Stimulated activated effector memory CD8-positive, alpha-beta T cell treated with anti-CD3 and anti-CD28 coated beads, Interleukin-12 subunit alpha, Interleukin-12 subunit beta, amount 100 ng/mL, for 72 hours (primary cell): ENCODE results near the gene TJP3.

Source experiments
- ATAC-seq: fragments of 150-1000 bp; cut with Tn5 transposase; 2 replicates; pipeline ENCODE4 v1.10.0; 2021
- DNase-seq, 2 donors: peaks; one replicate each; pipeline ENCODE4 v3.0.0; 2021 to 2022; ENCODE audit warnings: low spot score in 2 of 2
- H3K27ac Mint-ChIP-seq: one replicate; pipeline ENCODE4 v1.8.0; 2022; ENCODE audit warnings: mild to moderate bottlenecking, mixed read lengths
- H3K36me3 Mint-ChIP-seq: one replicate; pipeline ENCODE4 v1.8.0; 2022; ENCODE audit warnings: mild to moderate bottlenecking, mixed read lengths
- H3K4me1 Mint-ChIP-seq: one replicate; pipeline ENCODE4 v1.8.0; 2022; ENCODE audit warnings: mixed read lengths
- H3K4me3 Mint-ChIP-seq: one replicate; pipeline ENCODE4 v1.8.0; 2022; ENCODE audit warnings: mild to moderate bottlenecking, mixed read lengths
- H3K9me3 Mint-ChIP-seq: one replicate; pipeline ENCODE4 v1.8.0; 2022; ENCODE audit warnings: mixed read lengths

Gene TJP3

GRCh38 chr19:3682741-3683404 is 25.3 kb upstream of the TJP3 start:
- no peak for DNase-seq
- H3K36me3 Mint-ChIP-seq = peaks cover 45% of the 10 kb centered on the region
- no peak overlapping the region for H3K27ac Mint-ChIP-seq

GRCh38 chr19:3683405-3684053 is 24.7 kb upstream of the TJP3 start:
- DNase-seq (no peak), ATAC-seq (no peak)
- peaks cover 41% of the 10 kb centered on the region for H3K4me1 Mint-ChIP-seq
- no peaks in the 10 kb centered on the region for H3K9me3 Mint-ChIP-seq
- no peak overlapping the region for H3K4me3 Mint-ChIP-seq
- no peak overlapping the region for H3K27ac Mint-ChIP-seq
- peaks cover 45% of the 10 kb centered on the region for H3K36me3 Mint-ChIP-seq

More at GRCh38 chr19:3682741-3683404, 25.3 kb upstream of the TJP3 start:
- Mint-ChIP-seq H3K4me1 (peaks cover 37% of the 10 kb centered on the region), H3K9me3 (no peaks in the 10 kb centered on the region), H3K4me3 (no peak overlapping the region)
- ATAC-seq = no peak

GRCh38 chr19:3684054-3684816 is 23.9 kb upstream of the TJP3 start:
- ATAC-seq (peak; percentile 43), DNase-seq (no peak)
- peaks cover 43% of the 10 kb centered on the region for H3K4me1 Mint-ChIP-seq
- no peak overlapping the region for H3K27ac Mint-ChIP-seq
- H3K36me3 Mint-ChIP-seq = peaks cover 45% of the 10 kb centered on the region
- no peaks in the 10 kb centered on the region for H3K9me3 Mint-ChIP-seq
- H3K4me3 Mint-ChIP-seq = no peak overlapping the region

GRCh38 chr19:3684817-3685410 is 23.3 kb upstream of the TJP3 start:
- no peak for DNase-seq
- ATAC-seq = no peak
- Mint-ChIP-seq H3K36me3 (peaks cover 44% of the 10 kb centered on the region), H3K27ac (no peak overlapping the region), H3K4me1 (peaks cover 42% of the 10 kb centered on the region), H3K9me3 (no peaks in the 10 kb centered on the region), H3K4me3 (no peak overlapping the region)

GRCh38 chr19:3687393-3687773 is 20.8 kb upstream of the TJP3 start:
- Mint-ChIP-seq H3K9me3 (no peaks in the 10 kb centered on the region), H3K4me1 (peaks cover 60% of the 10 kb centered on the region), H3K4me3 (peak overlapping the region; percentile 70), H3K36me3 (peaks cover 46% of the 10 kb centered on the region), H3K27ac (peak overlapping the region; percentile 37)
- DNase-seq (no peak), ATAC-seq (no peak)

GRCh38 chr19:3687774-3688706 is 20.1 kb upstream of the TJP3 start:
- Mint-ChIP-seq H3K9me3 (no peaks in the 10 kb centered on the region), H3K27ac (peak overlapping the region; percentile 76), H3K4me1 (peaks cover 65% of the 10 kb centered on the region), H3K4me3 (peak overlapping the region; percentile 70), H3K36me3 (peaks cover 49% of the 10 kb centered on the region)
- DNase-seq = peak in 1 of 2 donors; percentile 25
- peak; percentile 44 for ATAC-seq

GRCh38 chr19:3690551-3691371 is 17.4 kb upstream of the TJP3 start:
- H3K9me3 Mint-ChIP-seq = no peaks in the 10 kb centered on the region
- ATAC-seq (peak; percentile 74), DNase-seq (no peak)
- H3K4me3 Mint-ChIP-seq = peak overlapping the region; percentile 53
- H3K4me1 Mint-ChIP-seq = peaks cover 61% of the 10 kb centered on the region
- peak overlapping the region; percentile 83 for H3K27ac Mint-ChIP-seq
- peaks cover 44% of the 10 kb centered on the region for H3K36me3 Mint-ChIP-seq

- H3K36me3 Mint-ChIP-seq = peaks cover 50% of the 10 kb centered on the region
- peak overlapping the region; percentile 83 for H3K27ac Mint-ChIP-seq
- H3K4me1 Mint-ChIP-seq = peaks cover 66% of the 10 kb centered on the region
- H3K4me3 Mint-ChIP-seq = peak overlapping the region; percentile 53
- no peak for DNase-seq
- ATAC-seq = no peak
- H3K9me3 Mint-ChIP-seq = no peaks in the 10 kb centered on the region
These were observed 16.8 kb upstream of the TJP3 start for GRCh38 chr19:3691372-3691716.

- ATAC-seq = no peak
These were observed 16.5 kb upstream of the TJP3 start for GRCh38 chr19:3691726-3692125.

GRCh38 chr19:3692141-3693024 is 15.8 kb upstream of the TJP3 start:
- Mint-ChIP-seq H3K4me3 (peak overlapping the region; percentile 53), H3K4me1 (peaks cover 71% of the 10 kb centered on the region), H3K36me3 (peaks cover 47% of the 10 kb centered on the region), H3K27ac (no peak overlapping the region), H3K9me3 (no peaks in the 10 kb centered on the region)
- DNase-seq (peak; percentile 48 to 82), ATAC-seq (peak; percentile 25)

More at GRCh38 chr19:3691726-3692125, 16.5 kb upstream of the TJP3 start:
- Mint-ChIP-seq H3K4me1 (peaks cover 70% of the 10 kb centered on the region), H3K9me3 (no peaks in the 10 kb centered on the region), H3K4me3 (peak overlapping the region; percentile 53), H3K36me3 (peaks cover 52% of the 10 kb centered on the region), H3K27ac (peak overlapping the region; percentile 83)
- no peak for DNase-seq

GRCh38 chr19:3693025-3693925 is 14.9 kb upstream of the TJP3 start:
- Mint-ChIP-seq H3K4me1 (peaks cover 75% of the 10 kb centered on the region), H3K27ac (no peak overlapping the region), H3K4me3 (peak overlapping the region; percentile 53), H3K36me3 (peaks cover 51% of the 10 kb centered on the region), H3K9me3 (no peaks in the 10 kb centered on the region)
- DNase-seq (no peak), ATAC-seq (no peak)

- Mint-ChIP-seq H3K4me1 (peaks cover 79% of the 10 kb centered on the region), H3K36me3 (peaks cover 60% of the 10 kb centered on the region), H3K4me3 (no peak overlapping the region), H3K9me3 (no peaks in the 10 kb centered on the region), H3K27ac (no peak overlapping the region)
- ATAC-seq = no peak
- DNase-seq = no peak
These were observed 13.6 kb upstream of the TJP3 start for GRCh38 chr19:3694361-3695123.
